Pancreas (tissue), 10 donors: ENCODE results near the gene LMBR1. TPM values are rescaled to one million over a fixed set of nuclear protein-coding genes. Genes with fewer than 3 reads are reported as not detected.
"Not testable (repeated sequence)": the region's sequence is repeated elsewhere in the genome, so short reads cannot be mapped to it uniquely, and the experiment has no call there.

Experiments
- ATAC-seq, 4 donors: fragments of 200-7000 bp; cut with Tn5 transposase; one replicate each; pipeline versions ENCODE4 v1.8.0 to v1.9.1; 2020; ENCODE audit warnings: mild to moderate bottlenecking in 4 of 4, moderate library complexity in 4 of 4
- DNase-seq, 6 donors: peaks; one replicate each; pipeline ENCODE4 v3.0.0-alpha.2; 2020
- FAIRE-seq: peaks from 2 replicates; lab custom pipeline; 2012; peaks lifted over from hg19 to GRCh38; lab: Jason Lieb, UNC
- H3K27ac ChIP-seq, 4 donors: fragments of 200-600 bp; sonication (generic); 1 replicate in 3 of 4; 2 replicates in 1 of 4; pipeline versions ENCODE4 v1.5.0 to v1.8.0; 2020
- H3K27me3 ChIP-seq, 4 donors: fragments of 200-600 bp; one replicate each; pipeline ENCODE4 v1.8.0; 2021
- H3K36me3 ChIP-seq, 3 donors: fragments of 200-600 bp; sonication (generic) in 1 of 3; one replicate each; pipeline versions ENCODE4 v1.5.0 to v1.8.0; 2020 to 2021
- H3K4me1 ChIP-seq, 3 donors: fragments of 200-600 bp; one replicate each; pipeline ENCODE4 v1.8.0; 2021
- H3K4me3 ChIP-seq, 4 donors: fragments of 200-600 bp; sonication (generic) in 2 of 4; one replicate each; pipeline versions ENCODE4 v1.5.0 to v1.8.0; 2020 to 2021
- H3K9me3 ChIP-seq, 4 donors: fragments of 200-600 bp; one replicate each; pipeline ENCODE4 v1.8.0; 2021
- CTCF ChIP-seq, 4 donors: fragments of 200-600 bp; sonication (generic) in 3 of 4; IDR thresholded peaks; one replicate each; pipeline versions ENCODE4 v1.5.0 to v1.8.0; 2021; ENCODE audit warnings: antibody characterized with exemption in 4 of 4
- WGBS, 2 donors: extraction: QIAGEN DNeasy Blood & Tissue Kit; methylation state at CpG; one replicate each; pipeline ENCODE4 v1.1.7; 2013; 5-methylcytosine and 5-hydroxymethylcytosine counted together
- intact Hi-C, 3 donors: fragments of 100-400 bp; cut with DNase I; formaldehyde crosslinking; loops; one replicate each; pipeline versions ENCODE4 v1.11.1 to v1.14.2; 2022
- polyA plus RNA-seq, 2 donors: library from polyadenylated mRNA; stranded (reverse); fragments of 200-250 nt; gene quantifications; one replicate each; pipeline ENCODE4 v1.2.3, GENCODE V29; 2013
- total RNA-seq, 6 donors: library from RNA; stranded (reverse); fragmentation: NEBNext Ultra II Directional in 4 of 6; extraction: Animal tissue kit (Norgen Biotek cat#: 25700) in 4 of 6; gene quantifications; one replicate each; pipeline versions ENCODE4 v1.2.1 to v1.2.4, GENCODE V29; 2021 to 2023
- donor health status: healthy with polysubstance abuse.
- donor health status: DM: no; HTN: no; CAD: no; lungs with moderate emphysema.
- donor health status: DM: no; HTN: no; CAD: no.
- donor health status: control.
- donor health status: control.
- donor health status: Bipolar disorder and iron deficiency.
- donor health status: DM: yes; HTN: yes; CAD: no.
- donor health status: DM: no; HTN: no; CAD: no.
- donor health status: DM: no; HTN: no; CAD: no.
- donor health status: DM: yes; HTN: yes; CAD: no.

The LMBR1 gene
- total RNA-seq, result 10 to 100 TPM; 22.3 to 40.4 (median 27.7) TPM
- 1 to 10 TPM; 6.7 to 8.7 TPM for polyA plus RNA-seq

GRCh38 chr7:156892821-156893706 lies at the start of gene LMBR1:
Gene LMBR1 (minus strand): TSS chr7:156893183. CDS start chr7:156892993, 190 bp downstream.
- Histone ChIP-seq H3K9me3 (no peaks in the 10 kb centered on the region), H3K4me3 (peak within 1 kb of the TSS; percentile 58 to 87 (median 78)), H3K27me3 (no peaks in the 10 kb centered on the region), H3K27ac (peak within 1 kb of the TSS; percentile 82 to 92 (median 90)), H3K36me3 (no peaks in the 10 kb centered on the region), H3K4me1 (peaks cover 0 to 16% (median 7%) of the 10 kb centered on the region in 3 donors)
- intact Hi-C loops, result no loop called here
- FAIRE-seq (no peak), DNase-seq (peak; percentile 92 to 98 (median 96)), ATAC-seq (peak; percentile 92 to 98 (median 93))
- peak; percentile 66 to 73 (median 68) for TF ChIP-seq CTCF (IDR thresholded peaks at IDR 0.05)
- WGBS, 2 donors, result 0 to 1% methylated on average over 35 to 93 of the region's 97 CpGs

GRCh38 chr7:156942708-156943090 lies 49.7 kb upstream of the LMBR1 start:
- intact Hi-C loops, result no loop called here
- no peaks in the 10 kb centered on the region for H3K36me3 ChIP-seq
- H3K27ac ChIP-seq, result peak overlapping the region; percentile 58 to 80 (median 78)

GRCh38 chr7:156941393-156942182 lies 48.6 kb upstream of the LMBR1 start:
- ATAC-seq (no peak), DNase-seq (peak in 1 of 6 donors; percentile 33), FAIRE-seq (no peak)
- 95 to 96% methylated on average over 80 to 92 of the region's 92 CpGs for WGBS, 2 donors
- no peaks in the 10 kb centered on the region for H3K9me3 ChIP-seq
- no peaks in the 10 kb centered on the region for H3K27me3 ChIP-seq
- H3K36me3 ChIP-seq, result no peaks in the 10 kb centered on the region
- no peak overlapping the region for H3K27ac ChIP-seq
- intact Hi-C loops, result no loop called here
- no peak for TF ChIP-seq CTCF (IDR thresholded peaks at IDR 0.05)
- H3K4me3 ChIP-seq, result no peak overlapping the region
- H3K4me1 ChIP-seq, result no peaks in the 10 kb centered on the region

More at GRCh38 chr7:156942708-156943090, 49.7 kb upstream of the LMBR1 start:
- no peaks in the 10 kb centered on the region for H3K9me3 ChIP-seq
- peak; percentile 25 to 70 (median 55) for DNase-seq
- TF ChIP-seq CTCF (IDR thresholded peaks at IDR 0.05), result no peak
- WGBS, 2 donors, result 31% methylated on average over 21 to 24 of the region's 24 CpGs
- H3K4me1 ChIP-seq, result no peaks in the 10 kb centered on the region
- H3K4me3 ChIP-seq, result peak overlapping the region in 2 of 4 donors; percentile 16 to 20
- no peaks in the 10 kb centered on the region for H3K27me3 ChIP-seq
- no peak for FAIRE-seq
- ATAC-seq, result peak; percentile 74 to 82 (median 78)

GRCh38 chr7:156940421-156941122 lies 47.6 kb upstream of the LMBR1 start:
- no peak for TF ChIP-seq CTCF (IDR thresholded peaks at IDR 0.05)
- H3K4me3 ChIP-seq, result no peak overlapping the region
- no peaks in the 10 kb centered on the region for H3K9me3 ChIP-seq
- ATAC-seq (no peak), DNase-seq (no peak), FAIRE-seq (no peak)
- 89 to 95% methylated on average over 57 of the region's 57 CpGs for WGBS, 2 donors
- H3K4me1 ChIP-seq, result no peaks in the 10 kb centered on the region
- no peak overlapping the region for H3K27ac ChIP-seq
- H3K27me3 ChIP-seq, result no peaks in the 10 kb centered on the region
- intact Hi-C loops, result no loop called here
- H3K36me3 ChIP-seq, result no peaks in the 10 kb centered on the region

- FAIRE-seq, H3K27ac ChIP-seq, ATAC-seq, H3K4me3 ChIP-seq, H3K27me3 ChIP-seq, intact Hi-C loops, H3K9me3 ChIP-seq, H3K36me3 ChIP-seq, H3K4me1 ChIP-seq, DNase-seq: not testable (repeated sequence)
- WGBS, 2 donors, result 83 to 84% methylated on average over 3 of the region's 3 CpGs
Observed at GRCh38 chr7:156936766-156937165, 43.8 kb upstream of the LMBR1 start.
